IMR-90 (cell line): ENCODE measurements around the gene AJM1. TPM values are rescaled to one million over a fixed set of nuclear protein-coding genes. Genes with fewer than 3 reads are reported as not detected.
A peak's percentile ranks its signal among the peaks of the same experiment; 100 is the strongest.

Experiments used
- ATAC-seq: fragments of 200-7000 bp; cut with Tn5 transposase; 2 replicates; pipeline ENCODE4 v1.9.1; 2020; ENCODE audit warnings: low read depth, mild to moderate bottlenecking, moderate library complexity
- BruUV-seq: library from RNA; stranded (reverse); fragments of 400-500 nt; replicated peaks from 2 replicates; lab custom pipeline; 2021; lab: Mats Ljungman, UMichigan
- CTCF ChIA-PET: fragments of 300-600 bp; formaldehyde crosslinking; extraction: SDS; loops from one replicate; lab custom pipeline; 2021; ENCODE audit warnings: antibody characterized with exemption; lab: Yijun Ruan, JAX
- POLR2A ChIA-PET: fragments of 300-600 bp; sonication (Branson Sonifier 250); formaldehyde crosslinking; loops from one replicate; lab custom pipeline; 2022; ENCODE audit warnings: antibody characterized with exemption; ENCODE audit not compliant: unreplicated experiment; lab: Charles Lee
- DNase-seq: peaks from one replicate; pipeline ENCODE4 v3.0.0; 2013
- H2AFZ ChIP-seq: replicated peaks from 2 replicates; pipeline ENCODE3; 2013; ENCODE audit warnings: low read length, mild to moderate bottlenecking; ENCODE audit not compliant: poor library complexity
- H2AK5ac ChIP-seq: 2 replicates; pipeline ENCODE4 v1.6.1; 2013; ENCODE audit warnings: low read depth, low read length, inconsistent platforms
- H2AK9ac ChIP-seq: replicated peaks from 2 replicates; pipeline ENCODE3; 2013; ENCODE audit warnings: mild to moderate bottlenecking, low read depth, low read length, moderate library complexity; ENCODE audit not compliant: poor library complexity
- H2BK120ac ChIP-seq: 2 replicates; pipeline ENCODE4 v1.6.1; 2013; ENCODE audit warnings: low read depth, low read length, inconsistent platforms
- H2BK15ac ChIP-seq: 3 replicates; pipeline ENCODE4 v1.6.1; 2013; ENCODE audit warnings: low read depth, low read length, inconsistent platforms
- H2BK20ac ChIP-seq: 2 replicates; pipeline ENCODE4 v1.6.1; 2013; ENCODE audit warnings: low read depth, mild to moderate bottlenecking, inconsistent platforms, low read length, moderate library complexity
- H2BK5ac ChIP-seq: 2 replicates; pipeline ENCODE4 v1.6.1; 2013; ENCODE audit warnings: mild to moderate bottlenecking, low read depth, low read length, inconsistent platforms; ENCODE audit not compliant: poor library complexity, severe bottlenecking
- H3K14ac ChIP-seq: replicated peaks from 2 replicates; pipeline ENCODE4 v1.6.1; 2013; ENCODE audit warnings: low read depth, low read length, inconsistent platforms
- H3K18ac ChIP-seq: 2 replicates; pipeline ENCODE4 v1.6.1; 2013; ENCODE audit warnings: low read depth, low read length, control low read depth
- H3K23ac ChIP-seq: 2 replicates; pipeline ENCODE4 v1.6.1; 2013; ENCODE audit warnings: low read depth, low read length, inconsistent platforms
- H3K27ac ChIP-seq: 2 replicates; pipeline ENCODE4 v1.5.1; 2013; ENCODE audit warnings: mild to moderate bottlenecking, control low read depth, low read length; ENCODE audit not compliant: insufficient read depth
- H3K27me3 ChIP-seq: 2 replicates; pipeline ENCODE4 v1.6.1; 2013; ENCODE audit warnings: low read length; ENCODE audit not compliant: control insufficient read depth, insufficient read depth
- H3K36me3 ChIP-seq: 2 replicates; pipeline ENCODE4 v1.6.1; 2013; ENCODE audit warnings: low read length, mixed read lengths; ENCODE audit not compliant: control insufficient read depth, insufficient read depth
- H3K4ac ChIP-seq: 2 replicates; pipeline ENCODE4 v1.6.1; 2013; ENCODE audit warnings: low read depth, low read length, inconsistent platforms
- H3K4me1 ChIP-seq: 2 replicates; pipeline ENCODE4 v1.6.1; 2013; ENCODE audit warnings: low read length, mixed read lengths; ENCODE audit not compliant: control insufficient read depth, insufficient read depth
- H3K4me2 ChIP-seq: 2 replicates; pipeline ENCODE4 v1.6.1; 2013; ENCODE audit warnings: low read depth, mild to moderate bottlenecking, control low read depth, low read length, moderate library complexity
- H3K4me3 ChIP-seq: 2 replicates; pipeline ENCODE4 v1.5.1; 2013; ENCODE audit warnings: low read depth, mild to moderate bottlenecking, control low read depth, low read length, moderate library complexity; ENCODE audit not compliant: insufficient read depth
- H3K56ac ChIP-seq: 2 replicates; pipeline ENCODE4 v1.6.1; 2013; ENCODE audit warnings: low read length, inconsistent platforms; ENCODE audit not compliant: insufficient read depth; ENCODE audit errors: extremely low read depth
- H3K79me1 ChIP-seq, 2 experiments: 2 replicates each; pipeline ENCODE4 v1.6.1; 2013; ENCODE audit warnings: low read length in 2 of 2, inconsistent platforms in 1 of 2, low read depth in 1 of 2
- H3K9ac ChIP-seq: 2 replicates; pipeline ENCODE4 v1.6.1; 2013; ENCODE audit warnings: low read depth, low read length, control low read depth
- H3K9me1 ChIP-seq: 2 replicates; pipeline ENCODE4 v1.6.1; 2013; ENCODE audit warnings: low read length, inconsistent platforms; ENCODE audit not compliant: insufficient read depth
- H3K9me3 ChIP-seq: 2 replicates; pipeline ENCODE4 v1.6.1; 2013; ENCODE audit warnings: low read length; ENCODE audit not compliant: control insufficient read depth, insufficient read depth
- H4K20me1 ChIP-seq: 2 replicates; pipeline ENCODE4 v1.6.1; 2013; ENCODE audit warnings: low read length, inconsistent platforms; ENCODE audit not compliant: insufficient read depth
- H4K5ac ChIP-seq: 2 replicates; pipeline ENCODE4 v1.6.1; 2013; ENCODE audit warnings: mild to moderate bottlenecking, low read depth, low read length, control low read depth
- H4K8ac ChIP-seq, 2 experiments: 2 replicates each; pipeline ENCODE4 v1.6.1; 2013; ENCODE audit warnings: low read depth in 2 of 2, low read length in 2 of 2, control low read depth in 1 of 2, inconsistent platforms in 1 of 2
- H4K91ac ChIP-seq: 2 replicates; pipeline ENCODE4 v1.6.1; 2013; ENCODE audit warnings: low read depth, low read length, inconsistent platforms; ENCODE audit not compliant: insufficient read depth
- BHLHE40 ChIP-seq: fragments of 150-350 bp; IDR thresholded peaks from 2 replicates; pipeline ENCODE4 v1.6.1; 2016; ENCODE audit warnings: mild to moderate bottlenecking, low read depth, low read length
- CEBPB ChIP-seq: IDR thresholded peaks from 2 replicates; pipeline ENCODE4 v1.6.1; 2012; ENCODE audit warnings: low read depth, low read length, improper control_type of control experiment
- CHD1 ChIP-seq: IDR thresholded peaks from 2 replicates; pipeline ENCODE4 v1.6.1; 2012; ENCODE audit warnings: low read depth, low read length, improper control_type of control experiment
- CTCF ChIP-seq: conservative IDR thresholded peaks from 2 replicates; pipeline ENCODE4 v1.5.1; 2012; ENCODE audit warnings: mild to moderate bottlenecking, low read depth, low read length, improper control_type of control experiment
- FOS ChIP-seq: fragments of 150-350 bp; IDR thresholded peaks from 2 replicates; pipeline ENCODE4 v1.6.1; 2016; ENCODE audit warnings: low read depth, low read length
- MAFK ChIP-seq: IDR thresholded peaks from 2 replicates; pipeline ENCODE4 v1.6.1; 2012; ENCODE audit warnings: low read depth, low read length, improper control_type of control experiment
- MAZ ChIP-seq: IDR thresholded peaks from 2 replicates; pipeline ENCODE4 v1.6.1; 2012; ENCODE audit warnings: low read depth, mild to moderate bottlenecking, low read length, improper control_type of control experiment, moderate library complexity, borderline replicate concordance
- MXI1 ChIP-seq: IDR thresholded peaks from 2 replicates; pipeline ENCODE4 v1.6.1; 2012; ENCODE audit warnings: low read depth, mild to moderate bottlenecking, low read length, moderate library complexity, borderline replicate concordance
- NFE2L2 ChIP-seq: fragments of 150-350 bp; IDR thresholded peaks from 2 replicates; pipeline ENCODE4 v1.6.1; 2016; ENCODE audit warnings: low read depth, mild to moderate bottlenecking, low read length
- RAD21 ChIP-seq: IDR thresholded peaks from 2 replicates; pipeline ENCODE4 v1.6.1; 2012; ENCODE audit warnings: low read length, improper control_type of control experiment
- RCOR1 ChIP-seq: IDR thresholded peaks from 2 replicates; pipeline ENCODE4 v1.6.1; 2012; ENCODE audit warnings: mild to moderate bottlenecking, low read length, improper control_type of control experiment; ENCODE audit not compliant: insufficient replicate concordance
- RFX5 ChIP-seq: IDR thresholded peaks from 2 replicates; pipeline ENCODE4 v1.8.0; 2012; ENCODE audit warnings: low read depth, mild to moderate bottlenecking, low read length, moderate library complexity
- SMC3 ChIP-seq: fragments of 150-350 bp; IDR thresholded peaks from 2 replicates; pipeline ENCODE4 v1.6.1; 2016; ENCODE audit warnings: low read depth, mild to moderate bottlenecking, antibody characterized with exemption, low read length, moderate library complexity
- USF2 ChIP-seq: fragments of 150-350 bp; IDR thresholded peaks from 2 replicates; pipeline ENCODE4 v1.6.1; 2017; ENCODE audit warnings: mild to moderate bottlenecking, antibody characterized with exemption, low read length, low read depth
- WGBS, 2 experiments: methylation state at CpG; one replicate each; pipeline versions ENCODE4 v1.1.5 to v1.1.7; 2013; ENCODE audit warnings: missing lambda C conversion rate in 2 of 2; ENCODE audit not compliant: insufficient read length in 1 of 2; ENCODE audit errors: extremely low coverage in 2 of 2; 5-methylcytosine and 5-hydroxymethylcytosine counted together
- dilution Hi-C: fragments of 300-500 bp; cut with HindIII; formaldehyde crosslinking; loops from one replicate; pipeline ENCODE4 v1.14.3; 2018; ENCODE audit warnings: low sequenced_read_pairs; ENCODE audit not compliant: unreplicated experiment
- in situ Hi-C: fragments of 300-500 bp; cut with MboI; formaldehyde crosslinking; loops from 3 replicates; pipeline ENCODE4 v1.14.3; 2019; ENCODE audit warnings: low sequenced_read_pairs, inconsistent platforms, mixed read lengths
- intact Hi-C: fragments of 100-400 bp; cut with micrococcal nuclease; formaldehyde crosslinking; loops from 2 replicates; pipeline ENCODE4 v1.10.0; 2022
- polyA plus RNA-seq, 3 experiments: library from polyadenylated mRNA; depleted of rRNA; stranded (reverse); fragments of >200 nt; gene quantifications; 2 replicates each; pipeline ENCODE4 v1.2.3, GENCODE V29; 2012; ENCODE audit warnings: low replicate concordance in 1 of 3
- total RNA-seq: library from RNA; depleted of rRNA; stranded (reverse); fragments of >200 nt; gene quantifications from 2 replicates; pipeline ENCODE4 v1.2.3, GENCODE V29; 2012

AJM1 gene
- total and polyA plus RNA-seq, 2 of the 4 experiments (the other 2 are of a cell fraction) = 0.18 to 1.5 TPM

GRCh38 chr9:136858844-136859757 lies 16.8 kb downstream of the AJM1 start:
- Histone ChIP-seq H3K9ac (no peak overlapping the region), H3K23ac (no peak overlapping the region), H4K91ac (no peak overlapping the region), H3K4me1 (peaks cover 8% of the 10 kb centered on the region), H3K4me3 (no peak overlapping the region), H3K9me3 (no peaks in the 10 kb centered on the region), H3K18ac (no peak overlapping the region), H3K4ac (no peak overlapping the region), H2BK15ac (no peak overlapping the region), H3K56ac (no peak overlapping the region), H3K9me1 (no peaks in the 10 kb centered on the region), H2AFZ (no peak overlapping the region), H3K14ac (no peak overlapping the region), H4K8ac (no peak overlapping the region), H4K5ac (no peak overlapping the region), H3K27me3 (no peaks in the 10 kb centered on the region), H3K36me3 (peaks cover 35% of the 10 kb centered on the region), H2AK5ac (no peak overlapping the region), H2AK9ac (peak overlapping the region; percentile 23), H2BK120ac (no peak overlapping the region), H3K4me2 (no peak overlapping the region), H4K20me1 (peaks cover 5% of the 10 kb centered on the region; the same call in 1 of the 2 replicates), H2BK20ac (no peak overlapping the region), H3K27ac (0 out of 2 replicates have a peak overlapping the region, but pooled peaks have one; percentile 7), H2BK5ac (peak overlapping the region; percentile 40), H3K79me1 (peaks cover 5 to 30% of the 10 kb centered on the region in 2 experiments)
- DNase-seq (peak; percentile 51), ATAC-seq (peak; percentile 55)
- no TSS peak for BruUV-seq
- ChIA-PET CTCF (no interaction called here), POLR2A (interaction anchor here (0.6 kb wide), 1 partner anchor 76 kb away, joined by 3 read pairs; no protein-coding TSS in a partner anchor)
- intact Hi-C loops (no loop called here), dilution Hi-C loops (no loop called here), in situ Hi-C loops (no loop called here)
- 83% methylated on average over 11 of the region's 20 CpGs; no CpG with 5 or more reads in 1 of the 2 experiments for WGBS, 2 experiments
- no peak for TF ChIP-seq RAD21
- TF ChIP-seq RCOR1 = no peak
- TF ChIP-seq BHLHE40 = no peak
- TF ChIP-seq FOS = no peak
- TF ChIP-seq NFE2L2 = no peak
- TF ChIP-seq MAFK = no peak
- TF ChIP-seq CEBPB = no peak
- TF ChIP-seq CHD1 = no peak
- no peak for TF ChIP-seq RFX5
- TF ChIP-seq SMC3 = no peak
- no peak for TF ChIP-seq MAZ
- TF ChIP-seq USF2 = no peak
- no peak for TF ChIP-seq MXI1
- no peak for TF ChIP-seq CTCF
